Osteocyte (in vitro differentiated cells): ENCODE results near the gene ROPN1. TPM values are rescaled to one million over a fixed set of nuclear protein-coding genes. Genes with fewer than 3 reads are reported as not detected.

Experiments
- DNase-seq: peaks from one replicate; pipeline ENCODE4 v3.0.0; 2021; ENCODE audit warnings: mixed read lengths; ENCODE audit not compliant: unreplicated experiment; ENCODE audit errors: extremely low spot score
- H3K27ac Mint-ChIP-seq: one replicate; pipeline ENCODE4 v1.8.0; 2021; ENCODE audit warnings: mild to moderate bottlenecking, mixed read lengths; ENCODE audit not compliant: unreplicated experiment
- H3K27me3 Mint-ChIP-seq: one replicate; pipeline ENCODE4 v1.8.0; 2021; ENCODE audit warnings: mixed read lengths; ENCODE audit not compliant: unreplicated experiment
- H3K36me3 Mint-ChIP-seq: one replicate; pipeline ENCODE4 v1.8.0; 2021; ENCODE audit warnings: mixed read lengths; ENCODE audit not compliant: unreplicated experiment
- H3K4me1 Mint-ChIP-seq: one replicate; pipeline ENCODE4 v1.8.0; 2021; ENCODE audit warnings: mixed read lengths; ENCODE audit not compliant: unreplicated experiment
- H3K4me3 Mint-ChIP-seq: one replicate; pipeline ENCODE4 v1.8.0; 2021; ENCODE audit warnings: mild to moderate bottlenecking, moderate library complexity, mixed read lengths; ENCODE audit not compliant: unreplicated experiment
- H3K9me3 Mint-ChIP-seq: one replicate; pipeline ENCODE4 v1.8.0; 2021; ENCODE audit warnings: mixed read lengths; ENCODE audit not compliant: unreplicated experiment
- CTCF ChIP-seq: fragments of 200-600 bp; sonication (generic); IDR thresholded peaks from 2 replicates; pipeline ENCODE4 v1.5.0; 2021; ENCODE audit warnings: antibody characterized with exemption, mild to moderate bottlenecking, moderate library complexity
- total RNA-seq: library from RNA; stranded (reverse); gene quantifications from 2 replicates; pipeline ENCODE4 v1.2.1, GENCODE V29; 2021

ROPN1 gene
- total RNA-seq, 1 donor from 2014 or later, result not detected

- Mint-ChIP-seq H3K9me3 (no peaks in the 10 kb centered on the region), H3K4me1 (no peaks in the 10 kb centered on the region), H3K4me3 (no peak overlapping the region), H3K27ac (no peak overlapping the region), H3K36me3 (peaks cover 29% of the 10 kb centered on the region), H3K27me3 (no peaks in the 10 kb centered on the region)
- no peak for DNase-seq
- TF ChIP-seq CTCF, result no peak
Measured at GRCh38 chr3:123930445-123930844, 61.5 kb downstream of the ROPN1 start.

- DNase-seq, result no peak
- no peaks in the 10 kb centered on the region for H3K9me3 Mint-ChIP-seq
- no peak overlapping the region for H3K4me3 Mint-ChIP-seq
- TF ChIP-seq CTCF, result no peak
- no peaks in the 10 kb centered on the region for H3K4me1 Mint-ChIP-seq
- no peaks in the 10 kb centered on the region for H3K27me3 Mint-ChIP-seq
- H3K27ac Mint-ChIP-seq, result no peak overlapping the region
- H3K36me3 Mint-ChIP-seq, result peaks cover 35% of the 10 kb centered on the region
Measured at GRCh38 chr3:123929325-123929724, 62.6 kb downstream of the ROPN1 start.

- no peak for TF ChIP-seq CTCF
Measured at GRCh38 chr3:123926396-123926795, 65.5 kb downstream of the ROPN1 start.

GRCh38 chr3:123920868-123921267 is 71.1 kb downstream of the ROPN1 start:
- Mint-ChIP-seq H3K4me1 (no peaks in the 10 kb centered on the region), H3K27me3 (no peaks in the 10 kb centered on the region), H3K36me3 (peaks cover 50% of the 10 kb centered on the region), H3K9me3 (peaks cover 38% of the 10 kb centered on the region), H3K27ac (no peak overlapping the region), H3K4me3 (no peak overlapping the region)
- no peak for DNase-seq
- no peak for TF ChIP-seq CTCF

More at GRCh38 chr3:123926396-123926795, 65.5 kb downstream of the ROPN1 start:
- peaks cover 46% of the 10 kb centered on the region for H3K36me3 Mint-ChIP-seq
- H3K4me3 Mint-ChIP-seq, result no peak overlapping the region
- H3K4me1 Mint-ChIP-seq, result no peaks in the 10 kb centered on the region
- H3K27ac Mint-ChIP-seq, result no peak overlapping the region
- peaks cover 19% of the 10 kb centered on the region for H3K9me3 Mint-ChIP-seq
- no peaks in the 10 kb centered on the region for H3K27me3 Mint-ChIP-seq
- no peak for DNase-seq

GRCh38 chr3:123920383-123920782 is 71.5 kb downstream of the ROPN1 start:
- H3K27me3 Mint-ChIP-seq, result no peaks in the 10 kb centered on the region
- no peaks in the 10 kb centered on the region for H3K4me1 Mint-ChIP-seq
- DNase-seq, result no peak
- no peak overlapping the region for H3K27ac Mint-ChIP-seq
- H3K9me3 Mint-ChIP-seq, result peaks cover 38% of the 10 kb centered on the region
- H3K36me3 Mint-ChIP-seq, result peaks cover 51% of the 10 kb centered on the region
- no peak overlapping the region for H3K4me3 Mint-ChIP-seq
- no peak for TF ChIP-seq CTCF
